ENCODE results near the gene MDFIC2.

DNA sequence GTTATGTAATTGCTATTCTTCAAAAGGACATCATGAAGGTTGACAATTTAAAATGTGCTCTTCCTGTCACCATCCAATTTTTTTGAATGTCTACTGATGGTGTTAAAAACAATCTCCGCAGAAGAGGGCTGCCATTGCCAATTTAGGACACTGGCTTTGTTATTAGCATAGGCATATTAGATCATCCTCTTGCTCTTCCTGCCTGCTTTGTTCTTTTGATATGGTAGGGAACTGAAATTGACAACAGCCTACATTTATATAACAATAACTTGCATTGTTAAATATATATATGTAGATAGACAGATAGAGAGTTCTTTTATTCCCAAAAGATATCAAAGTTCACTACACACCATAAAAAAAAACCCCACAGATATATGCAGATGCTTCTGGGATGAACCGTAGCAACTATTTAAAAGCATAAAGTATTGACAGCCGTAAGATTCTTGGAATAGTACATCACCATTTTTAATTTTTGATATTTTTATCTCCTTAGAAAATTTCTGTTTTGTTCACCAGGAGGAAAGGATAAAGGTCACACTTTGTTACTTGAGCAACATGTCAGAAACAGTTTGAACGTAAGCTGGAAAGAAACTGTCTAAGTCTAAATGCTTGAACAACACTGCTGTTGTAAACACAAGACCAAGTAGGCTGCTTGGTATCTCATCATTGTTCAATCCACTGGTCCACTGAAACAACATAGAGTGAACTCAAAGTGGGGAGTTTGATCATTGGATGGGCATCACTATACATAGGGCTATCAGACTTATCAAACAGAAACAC lies 66.5 kb downstream of the MDFIC2 start:
- TF ChIP-seq, protein P1, sequence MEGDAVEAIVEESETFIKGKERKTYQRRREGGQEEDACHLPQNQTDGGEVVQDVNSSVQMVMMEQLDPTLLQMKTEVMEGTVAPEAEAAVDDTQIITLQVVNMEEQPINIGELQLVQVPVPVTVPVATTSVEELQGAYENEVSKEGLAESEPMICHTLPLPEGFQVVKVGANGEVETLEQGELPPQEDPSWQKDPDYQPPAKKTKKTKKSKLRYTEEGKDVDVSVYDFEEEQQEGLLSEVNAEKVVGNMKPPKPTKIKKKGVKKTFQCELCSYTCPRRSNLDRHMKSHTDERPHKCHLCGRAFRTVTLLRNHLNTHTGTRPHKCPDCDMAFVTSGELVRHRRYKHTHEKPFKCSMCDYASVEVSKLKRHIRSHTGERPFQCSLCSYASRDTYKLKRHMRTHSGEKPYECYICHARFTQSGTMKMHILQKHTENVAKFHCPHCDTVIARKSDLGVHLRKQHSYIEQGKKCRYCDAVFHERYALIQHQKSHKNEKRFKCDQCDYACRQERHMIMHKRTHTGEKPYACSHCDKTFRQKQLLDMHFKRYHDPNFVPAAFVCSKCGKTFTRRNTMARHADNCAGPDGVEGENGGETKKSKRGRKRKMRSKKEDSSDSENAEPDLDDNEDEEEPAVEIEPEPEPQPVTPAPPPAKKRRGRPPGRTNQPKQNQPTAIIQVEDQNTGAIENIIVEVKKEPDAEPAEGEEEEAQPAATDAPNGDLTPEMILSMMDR (conservative IDR thresholded peaks at IDR 0.05; ENCODE audit: low read length), result no peak
- no peak for TF ChIP-seq EZH2phosphoT487 (IDR thresholded peaks at IDR 0.05; ENCODE audit: borderline replicate concordance, low read depth, low read length)

Measured in OCI-LY7 (cell line).